Neural cell (in vitro differentiated cells): ENCODE measurements around the gene P3H2.

Source experiments
- CTCF ChIP-seq: fragments of 450-650 bp; IDR thresholded peaks from 2 replicates; pipeline ENCODE4 v1.5.1; 2014; ENCODE audit warnings: antibody characterized with exemption, mild to moderate bottlenecking, moderate library complexity; ENCODE audit not compliant: poor library complexity, severe bottlenecking
- EZH2 ChIP-seq: fragments of 200-600, 300-800 bp; shearing (Covaris generic), sonication (generic); IDR thresholded peaks from 2 replicates; pipeline ENCODE4 v1.6.1; 2014; ENCODE audit warnings: antibody characterized with exemption, low read length, borderline replicate concordance, mild to moderate bottlenecking; ENCODE audit not compliant: insufficient read depth, poor library complexity, severe bottlenecking
- POLR2AphosphoS5 ChIP-seq: IDR thresholded peaks from 2 replicates; pipeline ENCODE4 v1.6.1; 2012

- TF ChIP-seq POLR2AphosphoS5 (no peak), CTCF (no peak), EZH2 (no peak)
These were observed 167.1 kb downstream of the P3H2 start for GRCh38 chr3:189953551-189953950.
